H1 (cell line): ENCODE measurements around the gene ACTN3. TPM values are rescaled to one million over a fixed set of nuclear protein-coding genes. Genes with fewer than 3 reads are reported as not detected.

ENCODE experiments used
- BCL11A ChIP-seq, 2 experiments: IDR thresholded peaks; one replicate each; pipeline ENCODE4 v1.6.1; 2011; ENCODE audit warnings: low read depth in 2 of 2, low read length in 2 of 2, mild to moderate bottlenecking in 2 of 2
- CEBPB ChIP-seq: IDR thresholded peaks from 2 replicates; pipeline ENCODE4 v1.6.1; 2012; ENCODE audit warnings: low read depth, low read length
- GABPA ChIP-seq: IDR thresholded peaks from 2 replicates; pipeline ENCODE4 v1.6.1; 2011; ENCODE audit warnings: mild to moderate bottlenecking, low read length, moderate library complexity, borderline replicate concordance; ENCODE audit not compliant: insufficient read depth
- KDM4A ChIP-seq: IDR thresholded peaks from one replicate; pipeline ENCODE4 v1.7.1; 2012; ENCODE audit warnings: low read depth, mild to moderate bottlenecking, moderate library complexity, low read length, inconsistent platforms; ENCODE audit not compliant: severe bottlenecking
- POLR2AphosphoS5 ChIP-seq: IDR thresholded peaks from 2 replicates; pipeline ENCODE4 v1.6.1; 2011; ENCODE audit warnings: low read depth, low read length
- RAD21 ChIP-seq, 2 experiments: IDR thresholded peaks in 1 of 2; conservative IDR thresholded peaks in 1 of 2; 2 replicates each; pipeline ENCODE4 v1.6.1; 2011; ENCODE audit warnings: low read depth in 2 of 2, low read length in 2 of 2, improper control_type of control experiment in 1 of 2, inconsistent platforms in 1 of 2, mild to moderate bottlenecking in 1 of 2, moderate library complexity in 1 of 2
- SIN3A ChIP-seq, 2 experiments: IDR thresholded peaks in 1 of 2; conservative IDR thresholded peaks in 1 of 2; 2 replicates each; pipeline ENCODE4 v1.6.1; 2011 to 2012; ENCODE audit warnings: low read length in 2 of 2, improper control_type of control experiment in 1 of 2, low read depth in 1 of 2, mild to moderate bottlenecking in 1 of 2
- polyA plus RNA-seq, 7 experiments: library from polyadenylated mRNA; depleted of rRNA in 3 of 7; stranded (reverse) in 5 of 7; unstranded in 2 of 7; fragments of >200 nt in 5 of 7; fragments of 200-250 nt in 2 of 7; gene quantifications; 1 replicate in 5 of 7; 2 replicates in 1 of 7; 4 replicates in 1 of 7; pipeline versions ENCODE4 v1.2.1 to v1.2.3, GENCODE V29; 2011 to 2013; ENCODE audit warnings: missing spikeins in 2 of 7, mixed read lengths in 2 of 7
- total RNA-seq: library from RNA; stranded (reverse); fragmentation: NEBNext Ultra II Directional; extraction: Animal tissue kit (Norgen Biotek cat#: 25700); gene quantifications from 2 replicates; pipeline ENCODE4 v1.2.1, GENCODE V29; 2021

The ACTN3 gene
- total and polyA plus RNA-seq, 2 of the 8 experiments (the other 6 are each of a cell fraction or from before 2014, with no cell fraction given), result 30.8 to 36.7 TPM

GRCh38 chr11:66524304-66525040, 22.2 kb upstream of the ACTN3 start (continued):
- TF ChIP-seq KDM4A, result no peak
- no peak for TF ChIP-seq CEBPB
- no peak for TF ChIP-seq BCL11A (IDR thresholded peaks at IDR 0.05; ENCODE audit: low read depth in 2 of 2, low read length in 2 of 2)
- TF ChIP-seq POLR2AphosphoS5, result no peak
- TF ChIP-seq SIN3A (conservative IDR thresholded peaks at IDR 0.05 in 1 of 2, IDR thresholded peaks at IDR 0.05 in 1 of 2; ENCODE audit: low read depth in 1 of 2, low read length in 2 of 2), result no peak
- no peak for TF ChIP-seq GABPA
- TF ChIP-seq RAD21 (IDR thresholded peaks at IDR 0.05 in 1 of 2, conservative IDR thresholded peaks at IDR 0.05 in 1 of 2; ENCODE audit: low read depth in 2 of 2, low read length in 2 of 2), result no peak
